SK-N-SH (cell line): ENCODE results near the gene RREB1.

Source experiments
- ELF1 ChIP-seq: IDR thresholded peaks from 2 replicates; pipeline ENCODE4 v1.4.0; 2012
- EZH2phosphoT487 ChIP-seq: fragments of 200-600 bp; sonication (generic); IDR thresholded peaks from 2 replicates; pipeline ENCODE4 v1.6.1; 2017; ENCODE audit warnings: low read depth, mixed run types, mild to moderate bottlenecking, antibody characterized with exemption, moderate library complexity, borderline replicate concordance
- TF ChIP-seq, protein P1 (sequence below): IDR thresholded peaks from 2 replicates; pipeline ENCODE4 v1.6.1; 2012; ENCODE audit warnings: mild to moderate bottlenecking, low read depth, low read length, moderate library complexity

DNA sequence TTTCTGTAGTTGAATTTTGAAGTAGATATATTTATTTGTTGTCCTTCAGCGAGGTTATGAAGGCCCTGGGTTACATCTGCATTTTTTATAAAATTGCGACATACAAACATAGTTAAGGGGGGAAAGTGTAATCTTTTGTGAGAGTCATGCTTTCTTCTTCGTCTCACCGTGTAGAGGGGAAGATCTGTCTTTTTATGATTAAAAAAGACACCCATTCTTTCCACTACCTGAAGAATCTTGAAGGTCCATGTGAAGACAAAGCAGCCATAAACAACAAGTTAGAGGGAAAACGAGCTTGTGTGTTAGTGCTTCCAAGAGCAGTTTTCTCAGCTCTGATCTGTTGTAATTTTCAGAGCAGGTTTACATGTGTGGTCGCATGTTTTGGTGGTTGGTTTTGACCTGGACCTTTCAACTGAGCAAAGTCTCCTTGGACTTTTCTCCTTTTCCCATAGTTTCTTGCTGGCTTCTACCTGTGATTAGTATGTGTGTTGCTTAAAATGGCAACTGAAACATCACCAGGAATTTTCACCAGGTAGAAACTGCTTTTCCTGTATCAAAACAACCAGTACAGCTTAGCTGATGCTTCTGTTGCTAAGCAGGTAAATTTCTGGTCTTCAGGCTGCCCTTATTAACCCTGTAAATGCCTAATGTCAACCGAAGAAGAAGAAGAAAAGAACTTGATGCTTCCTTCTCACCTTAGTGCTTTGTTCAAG, 37.3 kb downstream of the RREB1 start:
- TF ChIP-seq ELF1 (no peak), EZH2phosphoT487 (no peak)
- TF ChIP-seq, protein P1, sequence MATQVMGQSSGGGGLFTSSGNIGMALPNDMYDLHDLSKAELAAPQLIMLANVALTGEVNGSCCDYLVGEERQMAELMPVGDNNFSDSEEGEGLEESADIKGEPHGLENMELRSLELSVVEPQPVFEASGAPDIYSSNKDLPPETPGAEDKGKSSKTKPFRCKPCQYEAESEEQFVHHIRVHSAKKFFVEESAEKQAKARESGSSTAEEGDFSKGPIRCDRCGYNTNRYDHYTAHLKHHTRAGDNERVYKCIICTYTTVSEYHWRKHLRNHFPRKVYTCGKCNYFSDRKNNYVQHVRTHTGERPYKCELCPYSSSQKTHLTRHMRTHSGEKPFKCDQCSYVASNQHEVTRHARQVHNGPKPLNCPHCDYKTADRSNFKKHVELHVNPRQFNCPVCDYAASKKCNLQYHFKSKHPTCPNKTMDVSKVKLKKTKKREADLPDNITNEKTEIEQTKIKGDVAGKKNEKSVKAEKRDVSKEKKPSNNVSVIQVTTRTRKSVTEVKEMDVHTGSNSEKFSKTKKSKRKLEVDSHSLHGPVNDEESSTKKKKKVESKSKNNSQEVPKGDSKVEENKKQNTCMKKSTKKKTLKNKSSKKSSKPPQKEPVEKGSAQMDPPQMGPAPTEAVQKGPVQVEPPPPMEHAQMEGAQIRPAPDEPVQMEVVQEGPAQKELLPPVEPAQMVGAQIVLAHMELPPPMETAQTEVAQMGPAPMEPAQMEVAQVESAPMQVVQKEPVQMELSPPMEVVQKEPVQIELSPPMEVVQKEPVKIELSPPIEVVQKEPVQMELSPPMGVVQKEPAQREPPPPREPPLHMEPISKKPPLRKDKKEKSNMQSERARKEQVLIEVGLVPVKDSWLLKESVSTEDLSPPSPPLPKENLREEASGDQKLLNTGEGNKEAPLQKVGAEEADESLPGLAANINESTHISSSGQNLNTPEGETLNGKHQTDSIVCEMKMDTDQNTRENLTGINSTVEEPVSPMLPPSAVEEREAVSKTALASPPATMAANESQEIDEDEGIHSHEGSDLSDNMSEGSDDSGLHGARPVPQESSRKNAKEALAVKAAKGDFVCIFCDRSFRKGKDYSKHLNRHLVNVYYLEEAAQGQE, result no peak
